SU-DHL-6 (cell line): Measurements from ENCODE around the gene GALNT14.

Experiments
- H2AFZ ChIP-seq: fragments of 200-600 bp; sonication (generic); 2 replicates; pipeline ENCODE4 v1.6.1; 2014; ENCODE audit warnings: low read depth, mild to moderate bottlenecking, moderate library complexity, mixed read lengths, antibody characterized with exemption, low read length; ENCODE audit not compliant: severe bottlenecking
- H3F3A ChIP-seq: fragments of 200-600 bp; shearing (Covaris generic); 2 replicates; pipeline ENCODE4 v1.6.0; 2016; ENCODE audit warnings: antibody characterized with exemption, mild to moderate bottlenecking; ENCODE audit not compliant: insufficient read depth
- H3K27ac ChIP-seq: fragments of 200-600 bp; sonication (generic); 2 replicates; pipeline ENCODE4 v1.5.1; 2016; ENCODE audit warnings: low read depth, mild to moderate bottlenecking, low read length, moderate library complexity, mixed read lengths
- H3K27me3 ChIP-seq: fragments of 200-600 bp; sonication (generic), shearing (Covaris generic); 2 replicates; pipeline ENCODE4 v1.6.0; 2014; ENCODE audit warnings: mild to moderate bottlenecking, low read length
- H3K36me3 ChIP-seq: fragments of 200-600 bp; sonication (generic); 2 replicates; pipeline ENCODE4 v1.6.1; 2014; ENCODE audit warnings: mild to moderate bottlenecking, low read length, mixed read lengths
- H3K4me2 ChIP-seq: fragments of 300-600, 200-600 bp; shearing (Covaris generic), sonication (generic); 2 replicates; pipeline ENCODE4 v1.6.0; 2014; ENCODE audit warnings: low read length, low read depth, mild to moderate bottlenecking; ENCODE audit not compliant: poor library complexity, severe bottlenecking
- H3K4me3 ChIP-seq: fragments of 200-600 bp; sonication (generic); 2 replicates; pipeline ENCODE4 v1.5.1; 2014; ENCODE audit warnings: antibody characterized with exemption, low read length, mild to moderate bottlenecking, mixed read lengths; ENCODE audit not compliant: insufficient read depth, poor library complexity, severe bottlenecking
- H3K79me2 ChIP-seq: fragments of 200-600 bp; sonication (generic); 2 replicates; pipeline ENCODE4 v1.6.1; 2014; ENCODE audit warnings: mild to moderate bottlenecking, low read length, moderate library complexity; ENCODE audit not compliant: insufficient read depth
- H3K9ac ChIP-seq: fragments of 200-600 bp; sonication (generic); 2 replicates; pipeline ENCODE4 v1.7.0; 2014; ENCODE audit warnings: mild to moderate bottlenecking, low read length
- H3K9me2 ChIP-seq: fragments of 200-600 bp; sonication (generic); replicated peaks from 2 replicates; pipeline ENCODE4 v1.6.1; 2014; ENCODE audit warnings: low read length; ENCODE audit not compliant: insufficient read depth
- H3K9me3 ChIP-seq: fragments of 200-600 bp; sonication (generic); 2 replicates; pipeline ENCODE4 v1.6.1; 2014; ENCODE audit warnings: low read length, mixed read lengths; ENCODE audit not compliant: insufficient read depth
- H4K20me1 ChIP-seq: fragments of 200-600 bp; sonication (generic); 2 replicates; pipeline ENCODE4 v1.6.1; 2014; ENCODE audit warnings: low read depth, mild to moderate bottlenecking, antibody characterized with exemption, low read length, moderate library complexity, mixed read lengths
- EZH2phosphoT487 ChIP-seq: fragments of 200-600 bp; sonication (generic), shearing (Covaris generic); conservative IDR thresholded peaks from 2 replicates; pipeline ENCODE4 v1.6.1; 2018; ENCODE audit warnings: mild to moderate bottlenecking, antibody characterized with exemption, low read length, moderate library complexity, mixed read lengths
- TF ChIP-seq, protein P1 (sequence below): fragments of 200-600 bp; sonication (generic); IDR thresholded peaks from one replicate; pipeline ENCODE4 v1.5.1; 2017; ENCODE audit warnings: antibody characterized with exemption, mild to moderate bottlenecking, low read length, moderate library complexity; ENCODE audit not compliant: insufficient read depth, poor library complexity, severe bottlenecking

Gene GALNT14

DNA sequence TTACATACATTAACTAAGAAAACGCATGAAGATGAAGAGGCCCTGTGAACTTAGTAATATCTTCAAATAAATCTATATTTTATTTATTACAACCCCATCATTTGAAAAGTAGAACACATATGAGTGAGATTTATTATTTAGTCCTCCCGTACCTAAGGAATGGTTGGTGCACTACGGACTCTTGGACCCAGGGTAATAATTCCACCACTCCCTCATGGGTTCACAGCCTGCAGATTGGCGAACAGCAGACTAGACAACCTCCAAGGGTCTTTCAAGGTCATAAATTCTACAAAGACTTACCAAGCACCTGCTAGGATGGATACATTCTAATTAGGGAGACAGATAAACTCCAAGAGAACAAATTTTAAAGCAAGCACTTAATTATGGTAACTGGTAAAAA is 51.6 kb downstream of the GALNT14 start:
- no peaks in the 10 kb centered on the region for H3F3A ChIP-seq
- no peak overlapping the region for H2AFZ ChIP-seq
- no peaks in the 10 kb centered on the region for H3K27me3 ChIP-seq
- TF ChIP-seq EZH2phosphoT487, result no peak
- TF ChIP-seq, protein P1, sequence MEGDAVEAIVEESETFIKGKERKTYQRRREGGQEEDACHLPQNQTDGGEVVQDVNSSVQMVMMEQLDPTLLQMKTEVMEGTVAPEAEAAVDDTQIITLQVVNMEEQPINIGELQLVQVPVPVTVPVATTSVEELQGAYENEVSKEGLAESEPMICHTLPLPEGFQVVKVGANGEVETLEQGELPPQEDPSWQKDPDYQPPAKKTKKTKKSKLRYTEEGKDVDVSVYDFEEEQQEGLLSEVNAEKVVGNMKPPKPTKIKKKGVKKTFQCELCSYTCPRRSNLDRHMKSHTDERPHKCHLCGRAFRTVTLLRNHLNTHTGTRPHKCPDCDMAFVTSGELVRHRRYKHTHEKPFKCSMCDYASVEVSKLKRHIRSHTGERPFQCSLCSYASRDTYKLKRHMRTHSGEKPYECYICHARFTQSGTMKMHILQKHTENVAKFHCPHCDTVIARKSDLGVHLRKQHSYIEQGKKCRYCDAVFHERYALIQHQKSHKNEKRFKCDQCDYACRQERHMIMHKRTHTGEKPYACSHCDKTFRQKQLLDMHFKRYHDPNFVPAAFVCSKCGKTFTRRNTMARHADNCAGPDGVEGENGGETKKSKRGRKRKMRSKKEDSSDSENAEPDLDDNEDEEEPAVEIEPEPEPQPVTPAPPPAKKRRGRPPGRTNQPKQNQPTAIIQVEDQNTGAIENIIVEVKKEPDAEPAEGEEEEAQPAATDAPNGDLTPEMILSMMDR, result no peak
- H3K9ac ChIP-seq, result no peak overlapping the region
- H3K4me2 ChIP-seq, result no peak overlapping the region
- H4K20me1 ChIP-seq, result no peaks in the 10 kb centered on the region
- no peaks in the 10 kb centered on the region for H3K79me2 ChIP-seq
- H3K9me2 ChIP-seq, result no peaks in the 10 kb centered on the region
- H3K9me3 ChIP-seq, result no peaks in the 10 kb centered on the region
- H3K27ac ChIP-seq, result no peak overlapping the region
- no peaks in the 10 kb centered on the region for H3K36me3 ChIP-seq
- H3K4me3 ChIP-seq, result no peak overlapping the region

DNA sequence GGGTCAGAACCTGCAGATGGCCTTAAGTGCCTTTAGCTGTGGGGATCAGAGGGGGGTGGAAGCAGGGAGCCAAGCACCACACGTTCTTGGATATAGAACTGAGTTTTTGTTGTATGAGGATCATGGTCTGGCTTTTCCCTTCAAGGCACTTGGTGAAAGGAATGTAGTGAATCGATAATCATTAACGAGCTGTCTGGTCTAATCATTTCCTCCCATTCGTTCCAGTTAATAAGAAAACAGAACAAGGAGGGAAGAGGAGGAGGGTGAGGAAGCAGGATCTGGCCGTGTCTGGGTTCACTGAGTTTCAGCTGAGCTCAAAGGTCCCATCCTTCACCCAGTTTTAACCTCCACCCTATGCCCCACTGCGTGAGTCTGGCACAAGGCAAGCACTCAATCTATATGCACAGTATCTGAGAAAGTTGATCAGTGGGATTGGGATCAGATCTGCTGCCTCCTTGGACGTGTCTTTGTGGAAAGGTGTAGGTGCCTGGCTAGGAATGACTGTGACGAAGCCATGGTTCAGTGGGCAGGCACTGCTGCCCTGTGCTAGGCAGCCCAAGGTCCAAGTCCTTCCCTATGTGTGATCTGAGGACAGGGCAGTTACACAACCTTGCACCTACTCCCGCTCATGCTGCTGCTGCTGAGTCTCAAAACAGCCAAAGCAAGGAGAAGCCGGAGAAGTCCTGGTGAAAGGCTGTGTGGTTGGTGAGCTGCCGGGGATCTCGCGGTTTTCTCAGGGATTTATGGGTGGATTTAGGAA is 54.8 kb downstream of the GALNT14 start:
- H2AFZ ChIP-seq, result no peak overlapping the region
- no peaks in the 10 kb centered on the region for H3F3A ChIP-seq
- no peaks in the 10 kb centered on the region for H3K79me2 ChIP-seq
- no peaks in the 10 kb centered on the region for H3K9me3 ChIP-seq
- H4K20me1 ChIP-seq, result no peaks in the 10 kb centered on the region
- no peak overlapping the region for H3K27ac ChIP-seq
- no peak overlapping the region for H3K9ac ChIP-seq
- TF ChIP-seq, protein P1, result no peak
- TF ChIP-seq EZH2phosphoT487, result no peak
- no peaks in the 10 kb centered on the region for H3K9me2 ChIP-seq
- H3K36me3 ChIP-seq, result no peaks in the 10 kb centered on the region
- no peaks in the 10 kb centered on the region for H3K27me3 ChIP-seq
- H3K4me2 ChIP-seq, result no peak overlapping the region
- H3K4me3 ChIP-seq, result no peak overlapping the region

DNA sequence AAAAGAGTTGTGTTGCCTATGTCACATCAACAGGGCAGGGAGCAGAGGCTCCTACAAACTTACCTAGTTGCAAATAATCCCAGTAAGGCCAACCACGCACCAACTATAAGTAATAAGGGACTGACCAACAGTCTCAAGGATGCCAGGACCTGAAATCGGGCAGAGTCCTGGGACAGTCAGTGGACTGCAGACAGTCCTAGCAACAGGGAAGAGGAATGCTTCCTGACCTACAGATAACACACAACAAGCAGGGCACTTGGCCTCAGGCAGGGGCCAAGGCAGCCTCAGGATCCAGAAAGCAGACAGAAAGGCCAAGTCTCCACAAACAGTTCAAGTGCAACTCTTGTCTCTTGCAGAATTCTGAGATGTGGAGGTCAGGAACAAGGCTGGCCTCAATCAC is 56.2 kb downstream of the GALNT14 start:
- H3K36me3 ChIP-seq, result no peaks in the 10 kb centered on the region
- H3K4me3 ChIP-seq, result no peak overlapping the region
- no peaks in the 10 kb centered on the region for H3K79me2 ChIP-seq
- no peak for TF ChIP-seq EZH2phosphoT487
- TF ChIP-seq, protein P1, result no peak
- no peak overlapping the region for H3K27ac ChIP-seq
- no peak overlapping the region for H3K4me2 ChIP-seq
- no peaks in the 10 kb centered on the region for H3F3A ChIP-seq
- H3K9ac ChIP-seq, result no peak overlapping the region
- no peaks in the 10 kb centered on the region for H4K20me1 ChIP-seq
- H3K9me3 ChIP-seq, result no peaks in the 10 kb centered on the region
- H3K27me3 ChIP-seq, result no peaks in the 10 kb centered on the region
- H2AFZ ChIP-seq, result no peak overlapping the region
- no peaks in the 10 kb centered on the region for H3K9me2 ChIP-seq
